ENCODE measurements around the gene KHSRP.

The KHSRP gene

DNA sequence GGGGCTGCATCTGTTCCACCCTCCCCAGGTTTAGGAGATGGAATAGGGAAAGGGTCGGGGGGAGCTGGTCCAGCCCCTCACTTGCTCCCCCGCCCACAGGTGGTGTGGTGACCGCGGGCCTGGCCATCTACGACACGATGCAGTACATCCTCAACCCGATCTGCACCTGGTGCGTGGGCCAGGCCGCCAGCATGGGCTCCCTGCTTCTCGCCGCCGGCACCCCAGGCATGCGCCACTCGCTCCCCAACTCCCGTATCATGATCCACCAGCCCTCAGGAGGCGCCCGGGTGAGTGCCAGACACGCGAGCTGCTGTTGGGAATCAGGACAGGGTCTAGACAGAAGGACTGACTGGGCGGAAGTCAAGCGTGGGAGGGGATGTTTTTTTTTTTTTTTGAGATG lies 60.3 kb downstream of the KHSRP start:
- Histone ChIP-seq H3K36me3 (replicated peaks) (peaks cover 26% of the 10 kb centered on the region), H3K27me3 (replicated peaks) (no peaks in the 10 kb centered on the region), H3K4me3 (ENCODE audit: low read depth, low read length) (no peak overlapping the region), H3K27ac (no peak overlapping the region)
- in situ Hi-C loops (cut with HindIII; ENCODE audit: low pct_ligation_motif_present, low sequenced_read_pairs), result no loop called here
- DNase-seq, result no peak
- TF ChIP-seq, protein P1, sequence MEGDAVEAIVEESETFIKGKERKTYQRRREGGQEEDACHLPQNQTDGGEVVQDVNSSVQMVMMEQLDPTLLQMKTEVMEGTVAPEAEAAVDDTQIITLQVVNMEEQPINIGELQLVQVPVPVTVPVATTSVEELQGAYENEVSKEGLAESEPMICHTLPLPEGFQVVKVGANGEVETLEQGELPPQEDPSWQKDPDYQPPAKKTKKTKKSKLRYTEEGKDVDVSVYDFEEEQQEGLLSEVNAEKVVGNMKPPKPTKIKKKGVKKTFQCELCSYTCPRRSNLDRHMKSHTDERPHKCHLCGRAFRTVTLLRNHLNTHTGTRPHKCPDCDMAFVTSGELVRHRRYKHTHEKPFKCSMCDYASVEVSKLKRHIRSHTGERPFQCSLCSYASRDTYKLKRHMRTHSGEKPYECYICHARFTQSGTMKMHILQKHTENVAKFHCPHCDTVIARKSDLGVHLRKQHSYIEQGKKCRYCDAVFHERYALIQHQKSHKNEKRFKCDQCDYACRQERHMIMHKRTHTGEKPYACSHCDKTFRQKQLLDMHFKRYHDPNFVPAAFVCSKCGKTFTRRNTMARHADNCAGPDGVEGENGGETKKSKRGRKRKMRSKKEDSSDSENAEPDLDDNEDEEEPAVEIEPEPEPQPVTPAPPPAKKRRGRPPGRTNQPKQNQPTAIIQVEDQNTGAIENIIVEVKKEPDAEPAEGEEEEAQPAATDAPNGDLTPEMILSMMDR (IDR thresholded peaks at IDR 0.05; ENCODE audit: low read depth, low read length, missing control alignments), result no peak
